Kidney epithelial cell (primary cell): ENCODE data around the gene MRC1. TPM values are rescaled to one million over a fixed set of nuclear protein-coding genes. Genes with fewer than 3 reads are reported as not detected.

ENCODE experiments used
- DNase-seq: peaks from one replicate; pipeline ENCODE4 v3.0.0-alpha.2; 2010; ENCODE audit warnings: low read depth
- H3K27me3 ChIP-seq: 2 replicates; pipeline ENCODE4 v1.6.0; 2011; ENCODE audit warnings: low read length; ENCODE audit not compliant: control insufficient read depth, insufficient read depth
- H3K36me3 ChIP-seq: 2 replicates; pipeline ENCODE4 v1.5.1; 2011; ENCODE audit warnings: low read length; ENCODE audit not compliant: control insufficient read depth, insufficient read depth
- H3K4me3 ChIP-seq: 2 replicates; pipeline ENCODE4 v1.5.1; 2011; ENCODE audit warnings: low read depth, mild to moderate bottlenecking, control low read depth, low read length
- total RNA-seq: library from RNA; depleted of rRNA; stranded (reverse); fragments of >200 nt; gene quantifications from 2 replicates; pipeline ENCODE4 v1.2.3, GENCODE V29; 2015
- TF ChIP-seq, protein P1 (sequence below): IDR thresholded peaks from 2 replicates; pipeline ENCODE4 v1.5.1; 2011; ENCODE audit warnings: mild to moderate bottlenecking, moderate library complexity, low read length, control low read depth, inconsistent platforms; ENCODE audit not compliant: insufficient read depth, poor library complexity, severe bottlenecking

MRC1 gene
- total RNA-seq, 1 donor from 2014 or later = 0.29 TPM

DNA sequence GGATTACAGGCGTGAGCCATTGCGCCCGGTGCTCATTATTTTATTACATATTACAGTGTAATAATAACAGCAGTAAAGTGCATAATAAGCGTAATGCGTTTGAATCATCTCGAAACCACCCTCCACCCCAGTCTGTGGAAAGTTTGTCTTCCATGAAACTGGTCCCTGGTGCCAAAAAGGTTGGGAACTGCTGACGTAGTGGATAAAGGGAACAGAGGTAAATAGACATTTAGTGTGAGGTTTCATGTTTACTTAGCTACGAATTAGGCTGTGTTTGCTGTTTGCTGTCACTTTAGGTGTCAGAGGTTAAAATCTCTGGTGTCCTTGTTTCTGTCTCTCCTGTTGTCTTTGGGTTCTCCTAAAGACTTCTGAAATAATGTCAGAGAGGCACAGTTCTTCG, 82.3 kb downstream of the MRC1 start:
- Histone ChIP-seq H3K36me3 (no peaks in the 10 kb centered on the region), H3K4me3 (no peak overlapping the region), H3K27me3 (no peaks in the 10 kb centered on the region)
- DNase-seq = no peak
- TF ChIP-seq, protein P1, sequence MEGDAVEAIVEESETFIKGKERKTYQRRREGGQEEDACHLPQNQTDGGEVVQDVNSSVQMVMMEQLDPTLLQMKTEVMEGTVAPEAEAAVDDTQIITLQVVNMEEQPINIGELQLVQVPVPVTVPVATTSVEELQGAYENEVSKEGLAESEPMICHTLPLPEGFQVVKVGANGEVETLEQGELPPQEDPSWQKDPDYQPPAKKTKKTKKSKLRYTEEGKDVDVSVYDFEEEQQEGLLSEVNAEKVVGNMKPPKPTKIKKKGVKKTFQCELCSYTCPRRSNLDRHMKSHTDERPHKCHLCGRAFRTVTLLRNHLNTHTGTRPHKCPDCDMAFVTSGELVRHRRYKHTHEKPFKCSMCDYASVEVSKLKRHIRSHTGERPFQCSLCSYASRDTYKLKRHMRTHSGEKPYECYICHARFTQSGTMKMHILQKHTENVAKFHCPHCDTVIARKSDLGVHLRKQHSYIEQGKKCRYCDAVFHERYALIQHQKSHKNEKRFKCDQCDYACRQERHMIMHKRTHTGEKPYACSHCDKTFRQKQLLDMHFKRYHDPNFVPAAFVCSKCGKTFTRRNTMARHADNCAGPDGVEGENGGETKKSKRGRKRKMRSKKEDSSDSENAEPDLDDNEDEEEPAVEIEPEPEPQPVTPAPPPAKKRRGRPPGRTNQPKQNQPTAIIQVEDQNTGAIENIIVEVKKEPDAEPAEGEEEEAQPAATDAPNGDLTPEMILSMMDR = no peak

DNA sequence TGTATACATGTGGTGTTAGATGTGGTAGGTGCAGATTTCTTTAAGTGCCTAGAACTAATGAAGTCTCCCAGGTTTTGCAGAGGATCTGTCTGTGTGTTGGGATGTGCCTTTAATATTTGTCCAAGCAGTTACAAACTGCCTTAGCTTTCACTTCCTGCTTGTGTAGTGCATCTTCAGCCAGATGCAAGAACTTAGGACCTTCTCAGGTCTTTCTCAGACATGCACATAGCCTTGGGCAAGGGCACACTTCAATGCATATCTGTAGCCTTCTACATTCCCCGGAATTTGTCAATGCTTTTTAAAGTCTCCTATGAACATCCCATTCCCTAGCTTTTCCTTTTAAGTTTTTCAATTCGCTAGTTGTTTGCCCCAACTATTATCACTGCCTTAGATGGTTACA, 95.4 kb downstream of the MRC1 start:
- H3K27me3 ChIP-seq = no peaks in the 10 kb centered on the region
- DNase-seq = no peak
- no peaks in the 10 kb centered on the region for H3K36me3 ChIP-seq
- TF ChIP-seq, protein P1 = no peak
- H3K4me3 ChIP-seq = no peak overlapping the region

DNA sequence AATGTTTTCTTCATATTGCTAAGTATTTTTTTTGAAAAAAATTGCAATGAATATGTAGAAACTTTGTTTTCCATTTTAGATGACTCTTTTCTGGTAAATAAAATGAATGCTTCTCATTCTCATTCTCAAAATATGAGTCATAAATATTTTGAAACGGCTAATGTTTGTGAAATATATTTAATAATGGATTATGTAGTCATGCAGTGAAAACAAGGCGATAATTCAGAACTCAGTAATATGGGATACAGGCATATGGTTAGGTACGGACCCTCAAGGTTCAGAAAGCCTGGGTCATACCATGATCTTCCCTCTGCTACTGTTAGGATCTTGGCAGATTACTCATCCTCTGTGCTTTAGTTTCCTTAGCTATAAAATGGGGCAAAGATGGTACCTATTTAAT, 96.3 kb downstream of the MRC1 start:
- DNase-seq = no peak
- H3K27me3 ChIP-seq = no peaks in the 10 kb centered on the region
- TF ChIP-seq, protein P1 = no peak
- no peaks in the 10 kb centered on the region for H3K36me3 ChIP-seq
- no peak overlapping the region for H3K4me3 ChIP-seq

DNA sequence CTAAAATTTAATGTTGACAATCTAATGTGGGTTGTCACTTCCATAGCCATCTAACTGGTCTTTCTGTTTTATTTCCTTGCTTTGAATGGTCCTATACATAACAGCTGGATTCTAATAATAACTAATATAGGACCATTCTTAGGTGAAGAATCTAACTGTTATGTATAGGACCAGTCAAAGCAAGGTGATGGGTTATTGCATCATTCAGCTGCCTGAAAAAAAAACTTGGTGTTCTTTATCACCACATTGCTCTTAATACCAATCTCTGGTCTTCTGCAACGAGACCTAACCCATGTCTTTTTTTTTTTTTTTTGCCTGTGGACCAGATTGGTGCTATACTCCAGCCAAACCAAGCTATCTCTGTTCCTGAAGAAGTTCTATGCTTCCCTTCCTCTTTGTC, 96.9 kb downstream of the MRC1 start:
- no peak for DNase-seq
- no peak overlapping the region for H3K4me3 ChIP-seq
- H3K36me3 ChIP-seq = no peaks in the 10 kb centered on the region
- TF ChIP-seq, protein P1 = no peak
- no peaks in the 10 kb centered on the region for H3K27me3 ChIP-seq

DNA sequence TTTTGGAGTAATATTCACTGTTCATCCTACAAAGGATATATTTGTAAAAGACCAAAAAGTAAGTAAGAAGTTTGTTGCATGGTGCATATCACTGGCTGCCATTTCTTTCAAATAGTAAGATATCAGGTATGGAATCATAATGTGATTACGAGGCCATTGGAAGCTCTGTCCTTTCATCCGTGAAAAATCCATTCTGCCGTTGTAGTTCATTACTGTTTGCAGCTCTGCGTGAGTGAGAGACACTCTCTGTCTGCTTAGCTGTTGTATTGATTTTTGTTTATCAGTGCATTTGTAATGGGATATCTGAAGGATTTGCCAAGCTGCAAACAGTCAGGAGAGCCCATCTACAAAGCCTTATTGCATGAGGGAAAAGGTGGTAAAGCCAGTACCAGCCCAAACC, 98.5 kb downstream of the MRC1 start:
- Histone ChIP-seq H3K27me3 (no peaks in the 10 kb centered on the region), H3K4me3 (no peak overlapping the region), H3K36me3 (no peaks in the 10 kb centered on the region)
- TF ChIP-seq, protein P1 = no peak
- no peak for DNase-seq

DNA sequence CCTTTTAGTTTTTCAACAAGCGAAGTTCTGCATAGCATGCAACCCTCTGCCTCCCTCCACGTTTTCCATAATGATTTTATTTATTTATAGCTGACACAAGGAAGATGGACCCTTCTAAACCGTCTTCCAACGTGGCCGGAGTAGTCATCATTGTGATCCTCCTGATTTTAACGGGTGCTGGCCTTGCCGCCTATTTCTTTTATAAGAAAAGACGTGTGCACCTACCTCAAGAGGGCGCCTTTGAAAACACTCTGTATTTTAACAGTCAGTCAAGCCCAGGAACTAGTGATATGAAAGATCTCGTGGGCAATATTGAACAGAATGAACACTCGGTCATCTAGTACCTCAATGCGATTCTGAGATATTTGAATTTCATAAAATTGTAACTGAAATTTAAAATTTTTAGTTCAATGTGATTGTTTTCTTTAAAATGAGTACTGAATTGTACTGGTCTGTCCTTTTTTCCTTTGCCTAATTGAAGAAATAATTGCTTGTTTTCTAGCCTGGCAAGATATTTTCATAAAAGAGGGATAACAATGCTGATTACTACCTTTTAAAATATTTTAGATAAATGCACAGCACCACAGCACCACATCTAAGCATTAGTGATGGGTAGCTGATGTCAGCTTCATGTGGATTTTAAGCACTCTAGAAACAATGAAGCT, 101.1 kb downstream of the MRC1 start:
- H3K27me3 ChIP-seq = no peaks in the 10 kb centered on the region
- H3K36me3 ChIP-seq = no peaks in the 10 kb centered on the region
- TF ChIP-seq, protein P1 = peak; percentile 78
- H3K4me3 ChIP-seq = no peak overlapping the region
- DNase-seq = peak; percentile 23
